ENCODE measurements around the gene GPATCH2. TPM values are rescaled to one million over a fixed set of nuclear protein-coding genes. Genes with fewer than 3 reads are reported as not detected.
"Not testable (repeated sequence)": the region's sequence is repeated elsewhere in the genome, so short reads cannot be mapped to it uniquely, and the experiment has no call there.

Gene GPATCH2
- total and polyA plus RNA-seq, 2 donors = 6.5 to 16.9 TPM

DNA sequence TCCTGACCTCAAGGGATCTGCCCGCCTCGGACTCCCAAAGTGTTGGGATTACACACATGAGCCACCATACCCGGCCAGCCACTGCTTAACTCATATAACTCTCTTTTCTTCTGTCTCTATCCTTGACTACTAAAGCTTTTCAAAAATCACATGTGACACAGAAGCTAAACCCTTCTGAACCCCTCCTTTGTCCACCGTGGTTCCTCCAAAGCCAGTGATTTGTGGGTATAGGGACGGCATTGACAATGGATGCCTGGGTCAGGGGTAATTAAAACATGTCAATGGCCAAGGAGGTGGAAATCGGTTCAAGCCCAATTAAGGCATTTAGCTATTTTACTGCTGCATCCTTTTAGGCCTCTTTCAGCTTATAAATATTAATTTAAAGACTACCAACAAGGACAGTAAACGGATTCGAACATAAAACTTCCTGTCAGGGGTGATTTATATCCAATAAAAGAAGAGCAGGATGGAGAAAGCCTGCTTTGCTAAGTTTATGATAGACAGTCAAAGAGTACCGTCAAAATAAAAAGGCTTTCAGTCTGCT is 242.3 kb downstream of the GPATCH2 start:
- Histone ChIP-seq H3K4me1 (ENCODE audit: control insufficient read depth in 2 of 2, insufficient read depth in 2 of 2, low read length in 2 of 2) (no peaks in the 10 kb centered on the region), H3K36me3 (ENCODE audit: control insufficient read depth in 2 of 2, insufficient read depth in 2 of 2, low read length in 1 of 2) (no peaks in the 10 kb centered on the region), H3K27ac (ENCODE audit: low read depth in 1 of 2, low read length in 1 of 2) (no peak overlapping the region), H3K27me3 (ENCODE audit: control insufficient read depth in 2 of 2, insufficient read depth in 1 of 2, low read length in 1 of 2) (no peaks in the 10 kb centered on the region), H3K9me3 (ENCODE audit: control insufficient read depth in 2 of 2, insufficient read depth in 1 of 2, low read length in 1 of 2) (no peaks in the 10 kb centered on the region), H3K4me3 (ENCODE audit: low read length in 2 of 2) (no peak overlapping the region)
- WGBS = 87% methylated on average over 9 of the region's 9 CpGs
- no peak for DNase-seq (ENCODE audit: low read depth in 6 of 9, low spot score in 9 of 9)

DNA sequence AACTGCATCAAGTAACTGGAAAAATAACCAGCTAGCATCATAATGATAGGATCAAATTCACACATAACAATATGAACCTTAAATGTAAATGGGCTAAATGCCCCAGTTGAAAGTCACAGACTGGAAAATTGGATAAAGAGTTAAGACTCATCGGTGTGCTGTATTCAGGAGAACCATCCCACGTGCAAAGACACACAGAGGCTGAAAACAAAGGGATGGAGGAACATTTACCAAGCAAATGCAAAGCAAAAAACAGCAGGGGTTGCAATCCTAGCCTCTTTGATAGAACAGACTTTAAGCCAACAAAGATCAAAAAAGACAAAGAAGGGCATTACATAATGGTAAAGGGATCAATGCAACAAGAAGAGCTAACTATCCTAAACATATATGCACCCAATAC is 249.1 kb downstream of the GPATCH2 start:
- H3K4me1 ChIP-seq (ENCODE audit: control insufficient read depth in 2 of 2, insufficient read depth in 2 of 2, low read length in 2 of 2); H3K27me3 ChIP-seq (ENCODE audit: control insufficient read depth in 2 of 2, insufficient read depth in 1 of 2, low read length in 1 of 2); H3K9me3 ChIP-seq (ENCODE audit: control insufficient read depth in 2 of 2, insufficient read depth in 1 of 2, low read length in 1 of 2); DNase-seq (ENCODE audit: low read depth in 6 of 9, low spot score in 9 of 9); H3K4me3 ChIP-seq (ENCODE audit: low read length in 2 of 2); H3K27ac ChIP-seq (ENCODE audit: low read depth in 1 of 2, low read length in 1 of 2); H3K36me3 ChIP-seq (ENCODE audit: control insufficient read depth in 2 of 2, insufficient read depth in 2 of 2, low read length in 1 of 2): not testable (repeated sequence)
- WGBS = 29% methylated on average over 2 of the region's 2 CpGs

DNA sequence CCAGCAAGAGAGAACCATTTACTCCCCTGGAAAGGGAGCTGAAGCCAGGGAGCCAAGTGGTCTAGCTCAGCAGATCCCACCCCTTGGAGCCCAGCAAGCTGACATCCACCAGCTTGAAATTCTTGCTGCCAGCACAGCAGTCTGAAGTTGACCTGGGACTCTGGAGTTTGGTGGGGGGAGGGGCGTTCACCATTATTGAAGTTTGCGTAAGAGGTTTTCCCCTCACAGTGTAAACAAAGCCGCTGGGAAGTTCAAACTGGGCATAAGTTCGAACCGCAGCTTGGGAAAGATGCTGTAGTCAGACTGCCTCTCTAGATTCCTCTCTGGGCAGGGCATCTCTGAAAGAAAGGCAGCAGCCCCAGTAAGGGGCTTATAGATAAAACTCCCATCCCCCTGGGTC is 251.1 kb downstream of the GPATCH2 start:
- 76% methylated on average over 5 of the region's 5 CpGs for WGBS

DNA sequence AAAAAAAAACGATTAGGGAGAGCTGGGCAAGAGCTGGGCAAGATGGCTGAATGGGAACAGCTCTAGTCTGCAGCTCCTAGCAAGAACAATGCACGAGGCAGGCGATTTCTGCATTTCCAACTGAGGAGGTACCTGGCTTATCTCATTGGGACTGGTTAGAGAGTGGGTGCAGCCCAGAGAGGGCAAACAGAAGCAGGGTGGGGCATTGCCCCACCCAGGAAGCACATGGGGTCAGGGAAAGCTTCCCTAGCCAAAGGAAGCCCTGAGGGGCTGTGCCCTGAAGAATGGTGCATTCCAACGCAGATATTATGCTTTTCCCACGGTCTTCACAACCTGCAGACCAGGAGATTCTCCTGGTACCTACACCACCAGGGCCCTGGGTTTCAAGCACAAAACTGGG is 251.6 kb downstream of the GPATCH2 start:
- 79% methylated on average over 4 of the region's 5 CpGs for WGBS
- H3K4me3 ChIP-seq (ENCODE audit: low read length in 2 of 2) = no peak overlapping the region
- H3K9me3 ChIP-seq (ENCODE audit: control insufficient read depth in 2 of 2, insufficient read depth in 1 of 2, low read length in 1 of 2) = peaks cover 0 to 6% of the 10 kb centered on the region in 2 donors
- no peak overlapping the region for H3K27ac ChIP-seq (ENCODE audit: low read depth in 1 of 2, low read length in 1 of 2)
- H3K36me3 ChIP-seq (ENCODE audit: control insufficient read depth in 2 of 2, insufficient read depth in 2 of 2, low read length in 1 of 2) = no peaks in the 10 kb centered on the region
- no peaks in the 10 kb centered on the region for H3K27me3 ChIP-seq (ENCODE audit: control insufficient read depth in 2 of 2, insufficient read depth in 1 of 2, low read length in 1 of 2)
- no peak for DNase-seq (ENCODE audit: low read depth in 6 of 9, low spot score in 9 of 9)
- H3K4me1 ChIP-seq (ENCODE audit: control insufficient read depth in 2 of 2, insufficient read depth in 2 of 2, low read length in 2 of 2) = no peaks in the 10 kb centered on the region

More for the DNA sequence above, 251.1 kb downstream of the GPATCH2 start:
- not testable (repeated sequence) for H3K9me3 ChIP-seq (ENCODE audit: control insufficient read depth in 2 of 2, insufficient read depth in 1 of 2, low read length in 1 of 2); H3K27ac ChIP-seq (ENCODE audit: low read depth in 1 of 2, low read length in 1 of 2); H3K27me3 ChIP-seq (ENCODE audit: control insufficient read depth in 2 of 2, insufficient read depth in 1 of 2, low read length in 1 of 2); H3K36me3 ChIP-seq (ENCODE audit: control insufficient read depth in 2 of 2, insufficient read depth in 2 of 2, low read length in 1 of 2); H3K4me1 ChIP-seq (ENCODE audit: control insufficient read depth in 2 of 2, insufficient read depth in 2 of 2, low read length in 2 of 2); H3K4me3 ChIP-seq (ENCODE audit: low read length in 2 of 2); DNase-seq (ENCODE audit: low read depth in 6 of 9, low spot score in 9 of 9)

Other genes starting within 250 kb of the GPATCH2 start
- 0.57 TPM for gene SPATA17, start 254 bp upstream of the GPATCH2 start, total RNA-seq
- gene SPATA17, start 254 bp upstream of the GPATCH2 start, polyA plus RNA-seq = 0.46 TPM

All from thymus (tissue), 11 donors.